ENCODE measurements around the gene SHANK3. TPM values are rescaled to one million over a fixed set of nuclear protein-coding genes. Genes with fewer than 3 reads are reported as not detected.
"Not testable (repeated sequence)": the region's sequence is repeated elsewhere in the genome, so short reads cannot be mapped to it uniquely, and the experiment has no call there.

Gene SHANK3
- total RNA-seq, 1 donor from 2014 or later = not detected

DNA sequence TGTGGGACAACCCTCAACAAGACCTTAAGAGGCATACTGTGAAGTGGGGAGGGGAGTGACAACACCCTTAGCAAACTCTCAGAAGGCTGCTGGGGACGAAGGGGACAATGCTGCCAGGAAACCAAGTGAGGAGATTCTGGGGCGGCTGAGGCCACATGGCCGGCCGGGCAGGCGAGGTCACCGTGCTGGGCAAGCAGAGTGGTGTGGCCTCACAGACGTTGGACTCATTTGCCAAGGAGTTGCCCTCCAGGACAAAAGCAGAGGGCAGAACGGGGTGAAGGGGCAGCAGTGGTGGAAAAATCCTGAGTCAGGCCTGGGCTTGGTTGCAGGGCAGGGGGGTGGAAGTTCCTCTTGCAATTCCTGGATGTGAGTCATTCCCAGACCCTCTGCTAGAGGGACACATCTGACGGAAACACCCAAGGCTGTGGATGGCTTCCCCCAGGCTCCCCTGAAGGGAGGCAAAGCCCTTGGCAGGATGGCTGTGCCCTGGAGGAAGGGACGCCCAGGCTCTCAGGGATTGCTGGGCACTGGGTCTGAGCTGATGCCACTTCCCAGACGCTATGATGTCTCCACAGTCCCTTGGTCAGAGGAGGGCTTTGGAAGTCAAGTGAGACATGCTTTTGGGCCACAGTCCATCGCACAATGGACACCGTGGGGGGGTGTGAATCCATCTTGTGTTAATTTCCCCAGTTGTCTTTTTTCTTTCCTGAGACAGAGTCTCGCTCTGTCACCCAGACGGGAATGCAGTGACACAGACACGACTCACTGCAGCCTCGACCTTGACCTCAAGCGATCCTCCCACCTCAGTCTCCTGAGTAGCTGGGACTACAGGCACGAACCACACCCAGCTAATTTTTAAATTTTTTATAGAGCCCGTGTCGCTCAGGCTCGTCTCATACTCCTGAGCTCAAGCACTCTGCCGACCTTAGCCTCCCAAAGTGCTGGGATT lies 16.2 kb upstream of the SHANK3 start:
- H3K9me3 Mint-ChIP-seq = no peaks in the 10 kb centered on the region
- no peak for DNase-seq
- ChIA-PET POLR2A (no interaction called here), CTCF (no interaction called here)
- H3K4me3 Mint-ChIP-seq = no peak overlapping the region
- no peak for ATAC-seq (ENCODE audit: low read depth)
- no peaks in the 10 kb centered on the region for H3K4me1 Mint-ChIP-seq
- TF ChIP-seq, protein P1, sequence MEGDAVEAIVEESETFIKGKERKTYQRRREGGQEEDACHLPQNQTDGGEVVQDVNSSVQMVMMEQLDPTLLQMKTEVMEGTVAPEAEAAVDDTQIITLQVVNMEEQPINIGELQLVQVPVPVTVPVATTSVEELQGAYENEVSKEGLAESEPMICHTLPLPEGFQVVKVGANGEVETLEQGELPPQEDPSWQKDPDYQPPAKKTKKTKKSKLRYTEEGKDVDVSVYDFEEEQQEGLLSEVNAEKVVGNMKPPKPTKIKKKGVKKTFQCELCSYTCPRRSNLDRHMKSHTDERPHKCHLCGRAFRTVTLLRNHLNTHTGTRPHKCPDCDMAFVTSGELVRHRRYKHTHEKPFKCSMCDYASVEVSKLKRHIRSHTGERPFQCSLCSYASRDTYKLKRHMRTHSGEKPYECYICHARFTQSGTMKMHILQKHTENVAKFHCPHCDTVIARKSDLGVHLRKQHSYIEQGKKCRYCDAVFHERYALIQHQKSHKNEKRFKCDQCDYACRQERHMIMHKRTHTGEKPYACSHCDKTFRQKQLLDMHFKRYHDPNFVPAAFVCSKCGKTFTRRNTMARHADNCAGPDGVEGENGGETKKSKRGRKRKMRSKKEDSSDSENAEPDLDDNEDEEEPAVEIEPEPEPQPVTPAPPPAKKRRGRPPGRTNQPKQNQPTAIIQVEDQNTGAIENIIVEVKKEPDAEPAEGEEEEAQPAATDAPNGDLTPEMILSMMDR (IDR thresholded peaks at IDR 0.05) = no peak
- H3K27ac Mint-ChIP-seq = no peak overlapping the region
- H3K27me3 Mint-ChIP-seq = peaks cover 21% of the 10 kb centered on the region
- H3K36me3 Mint-ChIP-seq (ENCODE audit: low read depth) = no peaks in the 10 kb centered on the region
- intact Hi-C loops (cut with micrococcal nuclease) = no loop called here

DNA sequence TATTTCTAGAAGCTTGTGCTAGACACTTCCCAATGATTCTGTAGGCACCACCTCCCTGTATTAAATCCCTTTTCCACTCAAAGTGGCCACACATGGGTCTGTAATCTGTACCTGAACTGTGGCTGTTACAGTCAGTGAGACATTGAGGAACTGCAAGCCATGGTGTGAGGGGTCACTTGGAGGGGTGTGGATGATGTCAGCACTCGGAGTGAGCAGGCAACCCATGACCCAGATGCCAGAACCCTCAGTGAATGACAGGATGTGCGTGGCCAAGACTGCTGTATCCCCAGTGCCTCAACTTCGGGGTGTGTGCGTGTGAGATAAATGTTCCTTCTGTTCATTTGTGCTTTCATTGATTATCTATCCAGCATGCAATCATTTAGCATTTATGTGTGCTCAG lies 14.7 kb upstream of the SHANK3 start:
- TF ChIP-seq, protein P1 (IDR thresholded peaks at IDR 0.05) = no peak
- no peaks in the 10 kb centered on the region for H3K36me3 Mint-ChIP-seq (ENCODE audit: low read depth)
- no peaks in the 10 kb centered on the region for H3K4me1 Mint-ChIP-seq
- H3K4me3 Mint-ChIP-seq = no peak overlapping the region
- ChIA-PET CTCF (no interaction called here), POLR2A (no interaction called here)
- DNase-seq = no peak
- intact Hi-C loops (cut with micrococcal nuclease) = no loop called here
- no peaks in the 10 kb centered on the region for H3K9me3 Mint-ChIP-seq
- H3K27me3 Mint-ChIP-seq = peaks cover 21% of the 10 kb centered on the region
- ATAC-seq (ENCODE audit: low read depth) = no peak
- H3K27ac Mint-ChIP-seq = no peak overlapping the region

DNA sequence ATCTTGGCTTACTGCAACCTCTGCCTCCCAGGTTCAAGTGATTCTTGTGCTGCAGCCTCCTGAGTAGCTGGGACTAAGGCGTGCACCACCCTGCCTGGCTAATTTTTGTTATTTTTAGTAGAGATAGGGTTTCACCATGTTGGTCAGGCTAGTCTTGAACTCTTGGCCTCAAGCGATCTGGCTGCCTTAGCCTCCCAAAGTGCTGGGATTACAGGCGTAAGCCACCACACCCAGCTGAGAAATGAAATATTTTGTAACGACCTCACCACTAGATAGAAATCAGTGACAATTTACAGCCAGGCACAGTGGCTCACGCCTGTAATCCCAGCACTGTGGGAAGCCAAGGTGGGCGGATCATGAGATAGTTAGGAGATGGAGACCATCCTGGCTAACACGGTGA lies 12.9 kb upstream of the SHANK3 start:
- H3K27me3 Mint-ChIP-seq = peaks cover 18% of the 10 kb centered on the region
- CTCF ChIA-PET; intact Hi-C loops (cut with micrococcal nuclease): not testable (repeated sequence)

DNA sequence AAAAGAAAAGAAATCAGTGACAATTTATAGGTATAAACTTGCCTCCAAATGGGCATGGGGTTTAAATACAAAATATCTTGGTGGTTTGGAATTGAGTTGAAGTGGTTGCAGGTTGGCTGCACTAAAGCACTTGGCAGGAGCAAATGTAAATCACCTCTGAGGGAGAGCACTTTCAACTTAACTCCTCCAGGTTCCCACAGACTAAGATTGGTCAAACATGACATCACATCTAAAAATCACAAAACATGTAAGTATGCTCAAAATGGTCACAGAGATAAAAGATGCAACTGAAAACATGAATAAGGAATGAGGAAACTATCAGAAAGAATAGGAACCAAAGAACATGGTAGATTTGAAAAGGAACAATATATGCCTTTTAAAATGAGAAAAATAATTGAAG lies 12.3 kb upstream of the SHANK3 start:
- ATAC-seq (ENCODE audit: low read depth) = no peak

More for the DNA sequence above, 12.9 kb upstream of the SHANK3 start:
- H3K27ac Mint-ChIP-seq; H3K4me3 Mint-ChIP-seq; H3K9me3 Mint-ChIP-seq; H3K36me3 Mint-ChIP-seq (ENCODE audit: low read depth); ATAC-seq (ENCODE audit: low read depth); POLR2A ChIA-PET; DNase-seq; H3K4me1 Mint-ChIP-seq: not testable (repeated sequence)

DNA sequence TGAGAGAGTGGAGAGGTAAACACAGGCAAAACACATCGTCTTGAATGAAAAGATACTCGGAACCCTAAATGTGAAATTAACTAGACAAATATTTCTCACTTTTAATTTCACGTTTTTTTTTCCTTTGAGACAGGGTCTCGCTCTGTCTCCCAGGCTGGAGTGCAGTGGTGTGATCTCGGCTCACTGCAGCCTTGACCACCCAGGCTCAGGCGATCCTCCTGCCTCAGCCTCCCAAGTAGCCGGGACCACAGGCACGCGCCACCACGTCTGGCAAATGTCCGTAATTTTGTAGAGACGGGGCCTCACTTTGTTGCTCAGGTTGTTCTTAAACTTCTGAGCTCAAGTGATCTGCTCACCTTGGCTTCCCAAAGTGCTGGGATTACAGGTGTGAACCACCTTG lies 7.4 kb upstream of the SHANK3 start:
- no peaks in the 10 kb centered on the region for H3K36me3 Mint-ChIP-seq (ENCODE audit: low read depth)
- H3K27me3 Mint-ChIP-seq = peaks cover 11% of the 10 kb centered on the region
- intact Hi-C loops (cut with micrococcal nuclease) = no loop called here
- DNase-seq (no peak), ATAC-seq (ENCODE audit: low read depth) (no peak)
- no peaks in the 10 kb centered on the region for H3K9me3 Mint-ChIP-seq
- TF ChIP-seq, protein P1 (IDR thresholded peaks at IDR 0.05) = no peak
- POLR2A ChIA-PET = no interaction called here
- CTCF ChIA-PET = no interaction called here
- no peak overlapping the region for H3K27ac Mint-ChIP-seq
- no peaks in the 10 kb centered on the region for H3K4me1 Mint-ChIP-seq
- no peak overlapping the region for H3K4me3 Mint-ChIP-seq

More for the DNA sequence above, 12.3 kb upstream of the SHANK3 start:
- Mint-ChIP-seq H3K9me3 (no peaks in the 10 kb centered on the region), H3K36me3 (ENCODE audit: low read depth) (no peaks in the 10 kb centered on the region), H3K4me3 (no peak overlapping the region), H3K4me1 (no peaks in the 10 kb centered on the region), H3K27ac (no peak overlapping the region), H3K27me3 (peaks cover 17% of the 10 kb centered on the region)
- intact Hi-C loops (cut with micrococcal nuclease) = no loop called here
- ChIA-PET POLR2A (no interaction called here), CTCF (no interaction called here)
- no peak for DNase-seq
- TF ChIP-seq, protein P1 (IDR thresholded peaks at IDR 0.05) = no peak
